Measurements from ENCODE around the gene TOM1. TPM values are rescaled to one million over a fixed set of nuclear protein-coding genes. Genes with fewer than 3 reads are reported as not detected.

The TOM1 gene
- polyA plus RNA-seq, 2 of the 4 experiments (the other 2 are of a cell fraction) = 14.5 to 16.6 TPM

DNA sequence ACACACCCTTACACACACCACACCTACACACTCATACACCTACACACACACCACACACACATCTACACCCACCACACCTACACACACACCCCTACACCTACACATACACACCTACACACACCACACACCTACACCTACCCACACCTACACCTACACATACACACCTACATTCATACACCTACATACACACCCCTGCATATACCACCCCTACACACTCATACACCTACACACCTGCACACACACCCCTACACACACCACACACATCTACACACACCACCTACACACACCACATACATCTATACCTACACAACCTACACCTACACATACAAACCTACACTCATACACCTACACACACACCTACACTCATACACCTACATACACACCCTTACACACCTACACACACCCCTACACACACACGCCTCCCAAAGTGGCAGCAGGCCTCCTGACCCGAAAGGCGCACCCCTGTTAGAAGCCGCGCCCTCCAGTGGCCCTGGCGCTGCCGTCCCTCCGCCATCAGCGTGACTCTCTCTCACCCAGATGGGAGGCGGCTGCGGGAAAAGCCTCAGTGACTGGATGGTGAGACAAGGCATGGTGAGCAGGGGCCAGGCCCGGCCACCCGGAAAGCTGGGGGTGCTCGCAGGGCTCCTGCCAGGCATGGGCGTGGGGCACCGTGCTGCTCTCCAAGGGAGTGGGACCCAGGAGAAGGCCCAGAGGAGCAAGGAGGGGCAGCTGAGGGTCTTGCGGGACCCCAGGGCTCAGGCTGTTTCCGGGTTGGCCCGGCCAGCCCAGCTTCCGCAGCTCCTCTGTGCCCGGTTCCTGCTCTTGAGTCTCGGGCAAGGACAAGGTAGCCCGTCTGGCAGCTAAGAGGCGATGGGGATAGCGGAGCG lies 44.2 kb downstream of the TOM1 start:
- H3K27ac ChIP-seq = no peak overlapping the region
- H3K9me3 ChIP-seq = no peaks in the 10 kb centered on the region
- 93% methylated on average over 20 of the region's 26 CpGs for WGBS (ENCODE audit: missing lambda C conversion rate)
- TF ChIP-seq NR3C1 (IDR thresholded peaks at IDR 0.05) = no peak
- no peak for TF ChIP-seq ZFP36 (IDR thresholded peaks at IDR 0.05; ENCODE audit: borderline replicate concordance, partially characterized antibody)
- TF ChIP-seq TP53 (CRISPR knock-in tag; IDR thresholded peaks at IDR 0.05) = no peak
- no peak for TF ChIP-seq TFCP2L1 (CRISPR knock-in tag; IDR thresholded peaks at IDR 0.05)
- TF ChIP-seq PHF8 (IDR thresholded peaks at IDR 0.05; ENCODE audit: borderline replicate concordance, low read depth) = no peak
- TF ChIP-seq, protein P1, sequence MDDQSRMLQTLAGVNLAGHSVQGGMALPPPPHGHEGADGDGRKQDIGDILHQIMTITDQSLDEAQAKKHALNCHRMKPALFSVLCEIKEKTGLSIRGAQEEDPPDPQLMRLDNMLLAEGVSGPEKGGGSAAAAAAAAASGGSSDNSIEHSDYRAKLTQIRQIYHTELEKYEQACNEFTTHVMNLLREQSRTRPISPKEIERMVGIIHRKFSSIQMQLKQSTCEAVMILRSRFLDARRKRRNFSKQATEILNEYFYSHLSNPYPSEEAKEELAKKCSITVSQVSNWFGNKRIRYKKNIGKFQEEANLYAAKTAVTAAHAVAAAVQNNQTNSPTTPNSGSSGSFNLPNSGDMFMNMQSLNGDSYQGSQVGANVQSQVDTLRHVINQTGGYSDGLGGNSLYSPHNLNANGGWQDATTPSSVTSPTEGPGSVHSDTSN (IDR thresholded peaks at IDR 0.05) = no peak
- TF ChIP-seq RFX5 (IDR thresholded peaks at IDR 0.05) = no peak
- TF ChIP-seq CBX2 (IDR thresholded peaks at IDR 0.05; ENCODE audit: borderline replicate concordance, low read depth) = no peak
- no peak for TF ChIP-seq MAFK (IDR thresholded peaks at IDR 0.05; ENCODE audit: partially characterized antibody)
- TF ChIP-seq ESRRA (IDR thresholded peaks at IDR 0.05; ENCODE audit: borderline replicate concordance, low read length) = no peak
- no peak for TF ChIP-seq FOXS1 (CRISPR knock-in tag; IDR thresholded peaks at IDR 0.05)
- TF ChIP-seq ZSCAN20 (CRISPR knock-in tag; IDR thresholded peaks at IDR 0.05) = no peak
- TF ChIP-seq CHD4 (IDR thresholded peaks at IDR 0.05; ENCODE audit: borderline replicate concordance) = no peak
- TF ChIP-seq RNF2 (IDR thresholded peaks at IDR 0.05; ENCODE audit: borderline replicate concordance, low read depth) = no peak
- no peak for TF ChIP-seq HOXB5 (CRISPR knock-in tag; IDR thresholded peaks at IDR 0.05)
- no peak for TF ChIP-seq EHMT2 (IDR thresholded peaks at IDR 0.05; ENCODE audit: low read depth)
- TF ChIP-seq RCOR1 (IDR thresholded peaks at IDR 0.05; ENCODE audit: low read depth, low read length) = no peak
- TF ChIP-seq HDAC2 (IDR thresholded peaks at IDR 0.05) = no peak
- DNase-seq (ENCODE audit: low read depth in 1 of 2, low spot score in 1 of 2) (no peak), ATAC-seq (no peak), FAIRE-seq (no peak)
- H3K4me3 ChIP-seq = no peak overlapping the region
- H3K4me2 ChIP-seq = no peak overlapping the region
- H3K4me1 ChIP-seq = no peaks in the 10 kb centered on the region
- ChIA-PET CTCF (interaction anchor here (0.6 to 0.9 kb wide), 2 partner anchors 16 to 87 kb away, joined by 3 read pairs; no protein-coding TSS in a partner anchor), POLR2A (no interaction called here)

DNA sequence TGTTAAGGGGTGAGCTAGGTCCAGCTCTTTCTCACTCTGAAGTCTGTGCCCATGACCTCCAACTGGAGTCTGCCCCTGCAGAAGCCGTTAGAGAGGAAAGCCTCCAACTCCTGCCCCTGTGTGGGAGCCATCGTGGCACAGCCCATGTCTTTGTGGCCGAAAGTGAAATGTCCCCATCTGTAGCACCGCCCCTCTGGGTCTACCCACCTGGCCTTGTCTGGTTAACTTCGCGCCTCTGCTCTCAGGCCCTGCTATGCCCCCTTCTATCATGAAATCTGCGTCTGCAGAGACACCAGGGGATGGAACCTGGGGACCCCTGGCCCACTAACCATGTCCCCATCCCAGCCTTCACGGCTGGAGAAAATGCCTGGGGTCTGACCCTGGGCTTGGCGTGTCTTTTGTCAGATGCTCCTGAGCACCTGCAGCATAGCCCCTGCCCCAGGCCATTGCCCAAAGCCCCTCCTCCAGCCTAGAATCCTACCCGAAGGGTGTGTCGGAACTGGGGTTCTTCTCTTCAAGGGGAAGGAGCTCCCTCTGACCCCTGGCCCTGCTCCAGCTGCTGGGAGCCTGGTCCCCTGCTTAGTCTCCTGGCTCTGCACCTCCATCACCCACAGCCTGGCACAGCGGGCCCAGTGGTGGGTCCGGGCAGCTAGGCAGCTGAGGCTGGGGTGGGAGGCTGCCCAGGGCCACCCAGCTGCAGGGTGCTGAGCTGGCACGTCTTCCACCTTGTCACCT lies 45.4 kb downstream of the TOM1 start:
- no peak overlapping the region for H3K4me2 ChIP-seq
- TF ChIP-seq FOXS1 (CRISPR knock-in tag; IDR thresholded peaks at IDR 0.05) = no peak
- TF ChIP-seq, protein P2, sequence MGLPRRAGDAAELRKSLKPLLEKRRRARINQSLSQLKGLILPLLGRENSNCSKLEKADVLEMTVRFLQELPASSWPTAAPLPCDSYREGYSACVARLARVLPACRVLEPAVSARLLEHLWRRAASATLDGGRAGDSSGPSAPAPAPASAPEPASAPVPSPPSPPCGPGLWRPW (IDR thresholded peaks at IDR 0.05) = no peak
- no peak for TF ChIP-seq KDM5A (IDR thresholded peaks at IDR 0.05)
- no peak for TF ChIP-seq HDAC2 (IDR thresholded peaks at IDR 0.05)
- TF ChIP-seq, protein P3, sequence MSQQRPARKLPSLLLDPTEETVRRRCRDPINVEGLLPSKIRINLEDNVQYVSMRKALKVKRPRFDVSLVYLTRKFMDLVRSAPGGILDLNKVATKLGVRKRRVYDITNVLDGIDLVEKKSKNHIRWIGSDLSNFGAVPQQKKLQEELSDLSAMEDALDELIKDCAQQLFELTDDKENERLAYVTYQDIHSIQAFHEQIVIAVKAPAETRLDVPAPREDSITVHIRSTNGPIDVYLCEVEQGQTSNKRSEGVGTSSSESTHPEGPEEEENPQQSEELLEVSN (IDR thresholded peaks at IDR 0.05; ENCODE audit: borderline replicate concordance, low read depth) = no peak
- TF ChIP-seq EP300 (IDR thresholded peaks at IDR 0.05) = no peak
- TF ChIP-seq, protein P4, sequence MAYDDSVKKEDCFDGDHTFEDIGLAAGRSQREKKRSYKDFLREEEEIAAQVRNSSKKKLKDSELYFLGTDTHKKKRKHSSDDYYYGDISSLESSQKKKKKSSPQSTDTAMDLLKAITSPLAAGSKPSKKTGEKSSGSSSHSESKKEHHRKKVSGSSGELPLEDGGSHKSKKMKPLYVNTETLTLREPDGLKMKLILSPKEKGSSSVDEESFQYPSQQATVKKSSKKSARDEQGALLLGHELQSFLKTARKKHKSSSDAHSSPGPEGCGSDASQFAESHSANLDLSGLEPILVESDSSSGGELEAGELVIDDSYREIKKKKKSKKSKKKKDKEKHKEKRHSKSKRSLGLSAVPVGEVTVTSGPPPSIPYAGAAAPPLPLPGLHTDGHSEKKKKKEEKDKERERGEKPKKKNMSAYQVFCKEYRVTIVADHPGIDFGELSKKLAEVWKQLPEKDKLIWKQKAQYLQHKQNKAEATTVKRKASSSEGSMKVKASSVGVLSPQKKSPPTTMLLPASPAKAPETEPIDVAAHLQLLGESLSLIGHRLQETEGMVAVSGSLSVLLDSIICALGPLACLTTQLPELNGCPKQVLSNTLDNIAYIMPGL (CRISPR knock-in tag; IDR thresholded peaks at IDR 0.05; ENCODE audit: borderline replicate concordance) = no peak
- TF ChIP-seq HOXB5 (CRISPR knock-in tag; IDR thresholded peaks at IDR 0.05) = no peak
- FAIRE-seq (no peak), ATAC-seq (no peak), DNase-seq (ENCODE audit: low read depth in 1 of 2, low spot score in 1 of 2) (no peak)
- H3K9me3 ChIP-seq = no peaks in the 10 kb centered on the region
- 90% methylated on average over 5 of the region's 14 CpGs for WGBS (ENCODE audit: missing lambda C conversion rate)
- CTCF ChIA-PET = interaction anchor here (0.5 to 0.9 kb wide), 2 partner anchors 15 to 86 kb away, joined by 3 to 4 read pairs; no protein-coding TSS in a partner anchor
- H3K4me3 ChIP-seq = no peak overlapping the region
- POLR2A ChIA-PET = no interaction called here
- no peak overlapping the region for H3K27ac ChIP-seq
- 0 out of 3 replicates have a peak, but pooled peaks cover 2% of the 10 kb centered on the region for H3K4me1 ChIP-seq
